ENCODE measurements around the gene MTRF1.

DNA sequence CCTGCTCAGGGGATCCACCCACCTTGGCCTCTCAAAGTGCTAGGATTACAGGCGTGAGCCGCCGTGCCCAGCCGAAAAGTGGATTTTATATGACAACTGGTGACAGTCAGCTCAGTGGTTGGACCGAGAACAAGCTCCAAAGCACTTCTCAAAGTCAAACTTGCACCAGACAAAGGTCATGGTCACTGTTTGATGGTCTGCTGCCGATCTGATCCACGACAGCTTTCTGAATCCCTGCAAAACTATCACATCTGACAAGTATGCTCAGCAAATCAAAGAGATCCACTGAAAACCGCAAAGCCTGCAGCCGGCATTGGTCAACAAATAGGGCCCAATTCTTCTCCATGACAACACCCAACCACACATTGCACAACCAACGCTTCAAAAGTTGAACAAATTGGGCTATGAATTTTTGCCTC lies 26.1 kb upstream of the MTRF1 start:
- TF ChIP-seq, protein P1, sequence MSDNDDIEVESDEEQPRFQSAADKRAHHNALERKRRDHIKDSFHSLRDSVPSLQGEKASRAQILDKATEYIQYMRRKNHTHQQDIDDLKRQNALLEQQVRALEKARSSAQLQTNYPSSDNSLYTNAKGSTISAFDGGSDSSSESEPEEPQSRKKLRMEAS (IDR thresholded peaks at IDR 0.05; ENCODE audit: low read depth, low read length) = no peak
- TF ChIP-seq, protein P2, sequence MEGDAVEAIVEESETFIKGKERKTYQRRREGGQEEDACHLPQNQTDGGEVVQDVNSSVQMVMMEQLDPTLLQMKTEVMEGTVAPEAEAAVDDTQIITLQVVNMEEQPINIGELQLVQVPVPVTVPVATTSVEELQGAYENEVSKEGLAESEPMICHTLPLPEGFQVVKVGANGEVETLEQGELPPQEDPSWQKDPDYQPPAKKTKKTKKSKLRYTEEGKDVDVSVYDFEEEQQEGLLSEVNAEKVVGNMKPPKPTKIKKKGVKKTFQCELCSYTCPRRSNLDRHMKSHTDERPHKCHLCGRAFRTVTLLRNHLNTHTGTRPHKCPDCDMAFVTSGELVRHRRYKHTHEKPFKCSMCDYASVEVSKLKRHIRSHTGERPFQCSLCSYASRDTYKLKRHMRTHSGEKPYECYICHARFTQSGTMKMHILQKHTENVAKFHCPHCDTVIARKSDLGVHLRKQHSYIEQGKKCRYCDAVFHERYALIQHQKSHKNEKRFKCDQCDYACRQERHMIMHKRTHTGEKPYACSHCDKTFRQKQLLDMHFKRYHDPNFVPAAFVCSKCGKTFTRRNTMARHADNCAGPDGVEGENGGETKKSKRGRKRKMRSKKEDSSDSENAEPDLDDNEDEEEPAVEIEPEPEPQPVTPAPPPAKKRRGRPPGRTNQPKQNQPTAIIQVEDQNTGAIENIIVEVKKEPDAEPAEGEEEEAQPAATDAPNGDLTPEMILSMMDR (IDR thresholded peaks at IDR 0.05; ENCODE audit: low read depth, low read length) = no peak
- no peak for TF ChIP-seq POLR2A (IDR thresholded peaks at IDR 0.05; ENCODE audit: extremely low read depth, insufficient read length)

Data from NB4 (cell line).